GM21381 (cell line): ENCODE results near the gene LRRN4CL.
"Not testable (repeated sequence)": the region's sequence is repeated elsewhere in the genome, so short reads cannot be mapped to it uniquely, and the experiment has no call there.

Source experiments
- ATAC-seq: cut with Tn5 transposase; IDR thresholded peaks from one replicate; pipeline ENCODE4 v1.9.1; 2021; ENCODE audit warnings: mild to moderate bottlenecking, moderate library complexity; ENCODE audit not compliant: unreplicated experiment

LRRN4CL gene

DNA sequence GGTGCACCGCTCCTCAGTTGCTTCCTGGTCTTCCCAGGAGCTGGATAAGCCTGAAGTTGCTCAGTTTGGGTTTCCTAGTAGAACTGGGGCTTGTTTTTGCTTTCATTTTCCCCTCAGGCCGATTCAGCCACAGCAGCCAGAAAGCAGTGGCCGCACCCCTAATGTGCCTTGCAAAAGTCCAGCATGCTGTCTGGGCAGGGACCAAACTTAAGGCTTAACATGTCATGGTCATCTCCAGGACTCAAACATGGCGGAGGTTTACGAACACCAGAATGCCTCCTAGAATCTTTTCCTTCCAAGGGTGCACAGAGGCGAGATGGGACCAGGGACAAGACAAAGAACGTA lies 20.6 kb upstream of the LRRN4CL start:
- ATAC-seq: no peak

DNA sequence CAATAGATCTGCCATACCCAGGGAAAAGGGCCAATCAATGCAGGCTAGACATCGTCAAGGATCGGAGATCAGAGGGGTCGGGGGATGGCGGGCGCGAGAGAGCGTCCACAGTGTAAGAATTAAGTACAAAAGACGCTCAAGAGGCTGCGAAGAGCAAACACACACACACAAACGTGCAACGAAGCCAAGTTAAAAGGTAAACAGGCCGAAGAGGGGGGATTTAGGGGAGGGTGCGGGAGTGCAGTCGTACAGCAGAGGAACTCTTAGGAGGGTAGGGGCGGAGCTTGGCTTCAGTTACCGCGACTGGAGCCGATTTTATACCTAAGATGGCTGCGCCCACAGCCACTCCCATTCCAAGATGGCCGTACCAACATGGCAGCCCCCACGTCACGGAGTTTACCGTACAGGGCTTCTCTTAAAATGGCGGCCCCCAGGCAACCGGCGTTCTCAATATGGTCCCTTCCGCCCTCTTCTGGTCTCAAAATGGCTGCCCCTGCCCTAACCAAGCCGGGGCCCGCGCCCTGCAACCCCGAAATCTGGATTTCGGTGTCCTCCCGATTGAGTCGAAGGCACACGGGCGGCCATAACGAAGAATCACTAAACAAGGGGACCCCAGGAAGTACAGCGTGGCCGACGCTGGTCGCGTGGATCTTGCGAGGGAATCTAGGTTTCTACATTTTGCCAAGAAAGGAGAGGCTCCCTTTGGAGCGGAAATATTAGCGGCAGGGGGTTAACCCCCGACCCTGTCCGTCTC lies 20.1 kb upstream of the LRRN4CL start:
- ATAC-seq: peak; percentile 63

DNA sequence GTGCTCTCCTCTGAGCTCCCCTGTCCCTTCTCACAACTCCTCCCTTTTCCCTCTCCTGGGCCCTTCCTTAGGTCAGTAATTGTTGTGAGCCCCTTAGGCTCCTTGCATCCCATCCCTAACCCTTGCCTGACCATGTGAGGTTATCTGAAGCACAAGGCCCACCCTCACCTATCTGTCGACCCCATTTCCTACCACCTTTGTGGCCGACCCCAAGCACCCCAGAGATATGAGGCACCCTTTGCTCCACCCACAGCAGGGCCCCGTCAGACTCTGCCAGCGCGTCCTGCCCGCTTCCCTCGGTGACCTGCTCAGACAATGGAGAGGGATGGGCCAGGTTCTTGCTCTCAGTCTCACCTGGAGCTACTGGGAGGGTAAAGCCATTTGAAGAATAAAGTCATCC lies 19.5 kb upstream of the LRRN4CL start:
- no peak for ATAC-seq

DNA sequence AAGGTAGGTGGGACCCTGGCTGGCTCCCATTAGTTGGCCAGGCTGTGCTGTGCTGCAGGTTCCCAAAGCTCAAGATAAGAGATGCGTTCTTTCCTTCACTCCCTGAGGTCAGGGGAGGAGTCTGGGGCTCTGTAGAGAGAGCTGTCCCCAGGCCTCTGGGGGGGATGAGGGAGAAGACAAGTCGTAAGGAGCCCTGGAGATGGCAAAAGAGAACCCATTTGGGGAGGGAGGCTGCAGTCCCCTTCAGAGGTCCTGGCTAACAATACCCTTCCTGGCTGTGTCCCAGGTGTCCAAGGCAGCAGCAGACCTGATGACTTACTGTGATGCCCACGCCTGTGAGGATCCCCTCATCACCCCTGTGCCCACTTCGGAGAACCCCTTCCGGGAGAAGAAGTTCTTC lies 19.1 kb upstream of the LRRN4CL start:
- ATAC-seq: no peak

DNA sequence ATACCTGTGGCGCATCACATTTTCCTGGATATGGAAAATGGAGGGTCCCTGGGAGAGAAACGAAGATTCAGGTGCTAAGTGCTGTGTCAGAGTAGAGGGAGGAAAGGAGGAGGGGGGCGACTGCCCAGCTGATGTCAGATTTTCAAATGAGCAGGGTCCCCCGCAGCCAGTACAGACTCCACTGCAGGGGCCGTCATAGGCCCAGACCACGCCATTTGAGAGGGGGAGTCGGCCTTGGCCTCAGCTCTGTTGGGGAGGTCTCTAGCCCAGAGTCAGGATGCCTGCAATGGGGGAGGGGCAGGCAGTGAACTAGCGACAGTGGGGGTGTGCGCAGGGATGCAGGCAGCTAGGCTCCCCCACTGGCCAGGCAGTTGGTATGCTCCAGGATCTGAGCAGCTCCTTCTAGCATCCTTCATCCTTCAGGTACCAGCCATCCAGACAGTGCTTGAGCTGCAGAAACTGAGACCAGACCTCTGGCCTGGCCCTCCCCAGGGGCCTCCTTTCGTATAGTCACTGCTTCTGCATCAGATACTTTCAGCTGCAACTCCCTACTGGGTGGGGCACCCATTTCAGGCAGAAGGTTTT lies 18.0 kb upstream of the LRRN4CL start, which contains the start of the genes BSCL2 and GNG3:
Gene BSCL2, minus strand, starts transcription at position 148 of the 585 bp plus-strand sequence. CDS start 229 bp downstream, outside the sequence.
Gene GNG3, plus strand, starts transcription at position 400 of the 585 bp plus-strand sequence. CDS start 620 bp downstream, outside the sequence.
- ATAC-seq: no peak

DNA sequence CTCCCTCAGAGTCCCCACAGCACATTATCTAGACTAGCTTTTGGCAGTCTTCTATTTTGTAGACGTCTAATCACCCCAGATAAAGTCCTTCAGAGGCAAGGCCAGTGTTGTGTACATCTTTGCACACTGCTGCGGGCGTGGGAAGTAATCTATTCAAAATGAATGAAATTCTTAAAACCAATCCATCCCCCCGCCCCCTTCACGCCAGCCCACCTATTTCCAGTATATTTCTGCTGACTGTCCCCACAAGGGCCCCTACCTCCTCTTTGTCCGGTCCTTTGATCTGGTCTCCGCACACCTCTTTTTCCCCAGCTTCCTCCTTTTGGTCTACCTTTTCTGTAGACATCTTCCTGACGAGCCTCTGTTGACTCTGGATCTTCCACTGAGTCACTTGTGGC lies 17.5 kb upstream of the LRRN4CL start:
- no peak for ATAC-seq

DNA sequence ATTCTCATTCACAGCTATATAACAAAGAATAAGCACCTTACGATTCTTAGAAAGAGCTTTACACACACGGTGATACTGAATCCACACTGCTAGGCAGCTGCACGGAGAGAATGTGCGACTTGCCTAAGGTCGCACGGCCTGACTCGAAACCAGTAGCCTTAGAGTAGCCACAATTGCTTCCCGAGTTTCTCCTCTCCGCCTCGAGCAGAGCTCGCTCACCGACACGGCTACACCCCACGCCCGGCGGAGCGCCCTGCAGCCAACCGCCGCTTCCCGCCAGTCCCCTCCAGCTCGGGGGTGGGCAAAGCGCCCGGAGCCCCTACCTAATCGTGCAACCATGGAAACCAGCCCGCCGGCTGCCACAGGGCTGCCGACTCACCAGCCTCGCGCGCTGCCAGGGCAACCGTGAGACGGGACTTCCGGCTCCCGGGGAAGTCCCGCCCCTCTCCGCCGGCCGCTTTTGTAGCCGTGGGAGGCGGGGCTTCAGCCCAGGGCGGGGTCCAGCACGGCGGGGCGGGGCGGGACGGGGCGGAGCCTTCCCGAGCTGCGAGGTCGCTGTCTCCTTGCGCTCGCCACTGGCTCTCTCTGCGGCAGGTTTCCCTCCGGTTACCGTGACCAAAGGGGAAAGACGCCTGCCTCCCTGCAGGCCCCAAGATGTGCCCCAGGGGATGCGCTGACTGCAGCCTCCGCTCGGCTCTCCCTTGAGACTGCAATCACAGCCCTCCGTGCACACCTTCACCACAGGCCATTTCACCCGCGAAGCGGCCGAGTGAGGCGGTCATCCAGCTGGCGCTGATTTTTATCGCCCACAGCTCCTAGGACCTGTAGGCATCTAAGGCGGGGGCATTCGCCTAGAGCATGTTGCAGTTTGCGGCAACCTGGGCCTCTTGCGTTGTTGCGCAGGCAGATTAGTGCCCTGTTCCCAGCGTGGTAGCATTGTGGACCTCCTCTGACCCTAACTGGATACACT lies 16.8 kb upstream of the LRRN4CL start:
- peak; percentile 57 for ATAC-seq

DNA sequence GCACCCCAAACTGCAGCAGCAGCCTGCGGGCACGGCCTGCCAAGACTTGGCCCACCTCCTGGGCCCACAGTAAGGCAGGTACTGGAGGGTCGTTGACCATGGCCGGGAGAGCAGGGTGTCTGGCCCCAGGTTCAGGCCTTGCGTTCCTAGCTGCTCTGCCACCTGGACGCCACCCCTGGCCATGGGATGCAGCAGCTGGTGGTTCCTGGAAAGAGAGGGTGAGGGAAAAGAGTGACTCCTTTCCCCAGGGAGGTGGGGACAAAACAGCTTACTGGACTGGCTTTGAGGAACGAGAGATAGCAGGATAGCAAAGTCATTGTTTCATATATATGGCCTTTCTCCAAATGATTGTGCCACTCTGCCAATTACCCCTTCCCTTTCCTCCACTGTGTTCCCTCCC lies 16.1 kb upstream of the LRRN4CL start:
- no peak for ATAC-seq

DNA sequence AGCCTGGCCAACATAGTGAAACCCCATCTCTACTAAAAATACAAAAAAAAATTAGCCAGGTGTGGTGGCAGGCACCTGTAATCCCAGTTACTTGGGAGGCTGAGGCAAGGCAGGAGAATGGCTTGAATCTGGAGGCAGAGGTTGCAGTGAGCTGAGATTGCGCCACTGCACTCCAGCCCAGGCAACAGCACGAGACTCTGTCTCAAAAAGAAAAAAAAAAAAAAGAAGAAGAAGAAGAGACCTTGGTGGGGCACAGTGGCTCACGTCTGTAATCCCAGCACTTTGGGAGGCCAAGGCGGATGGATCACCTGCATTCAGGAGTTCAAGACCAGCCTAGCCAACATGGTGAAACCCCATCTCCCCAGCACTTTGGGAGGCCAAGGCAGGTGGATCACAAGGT lies 14.6 kb upstream of the LRRN4CL start:
- ATAC-seq: not testable (repeated sequence)

DNA sequence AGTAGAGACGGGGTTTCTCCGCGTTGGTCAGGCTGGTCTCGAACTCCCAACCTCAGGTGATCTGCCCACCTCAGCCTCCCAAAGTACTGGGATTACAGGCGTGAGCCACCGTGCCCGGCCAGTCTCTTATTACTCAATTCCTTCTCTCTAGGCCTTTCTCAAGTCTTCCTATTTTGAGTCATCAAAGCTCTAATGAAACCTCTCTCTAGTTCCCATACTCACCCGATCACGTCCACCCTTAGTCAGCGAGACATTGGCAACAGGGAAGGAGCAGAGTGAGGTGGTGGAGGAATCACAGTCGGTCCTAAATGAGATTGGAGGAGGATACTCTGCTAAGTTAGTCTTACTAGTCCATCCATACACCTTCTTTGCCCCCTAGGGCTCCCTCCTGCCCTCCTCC lies 12.9 kb upstream of the LRRN4CL start:
- no peak for ATAC-seq

DNA sequence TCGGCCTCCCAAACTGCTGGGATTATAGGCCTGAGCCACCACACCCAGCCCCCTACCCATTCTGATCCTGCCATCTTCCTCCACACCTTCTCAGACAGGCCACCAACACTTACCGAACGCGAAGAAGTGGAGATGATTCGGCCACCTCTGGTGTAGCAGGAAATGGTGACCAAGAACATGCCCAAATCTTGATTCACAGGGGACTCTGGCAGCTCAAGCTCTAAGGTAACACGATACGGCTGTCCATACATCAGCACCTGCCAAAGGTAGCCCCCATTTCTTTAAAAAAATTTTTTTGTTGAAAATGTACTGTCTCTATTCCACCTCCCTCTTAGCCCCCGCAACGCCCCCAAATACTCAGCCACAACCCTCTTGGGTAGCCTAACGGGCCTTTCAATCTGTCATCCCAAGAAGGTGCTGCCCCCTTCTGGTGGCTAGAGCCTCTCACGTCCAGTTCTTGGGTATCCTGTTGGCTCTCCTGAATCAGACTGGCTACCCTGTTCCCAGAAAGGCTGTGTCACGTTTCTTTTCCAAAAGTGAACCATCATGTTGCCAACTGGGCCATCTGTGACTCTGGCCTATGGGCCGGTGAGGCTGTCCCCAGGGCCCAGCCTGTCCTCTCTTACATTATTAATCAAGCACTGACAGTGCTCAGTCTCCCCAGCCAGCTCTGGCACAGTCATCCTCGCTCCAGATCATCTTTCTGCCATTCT lies 5.3 kb upstream of the LRRN4CL start:
- no peak for ATAC-seq

DNA sequence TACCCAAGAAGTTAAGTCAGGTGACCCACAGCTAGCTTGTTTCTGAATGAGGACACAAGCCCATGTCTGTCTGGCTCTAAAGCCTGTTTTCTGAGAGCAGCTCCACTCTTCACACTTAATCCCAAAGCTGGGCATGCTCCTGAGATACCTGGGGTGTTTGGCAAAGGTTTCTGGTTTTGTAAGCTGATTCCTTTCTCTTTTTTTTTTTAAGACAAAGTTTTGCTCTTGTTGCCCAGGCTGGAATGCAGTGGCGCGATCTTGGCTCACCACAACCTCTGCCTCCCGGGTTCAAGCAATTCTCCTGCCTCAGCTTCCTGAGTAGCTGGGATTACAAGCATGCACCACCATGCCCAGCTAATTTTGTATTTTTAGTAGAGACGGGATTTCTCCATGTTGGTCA lies 4.3 kb upstream of the LRRN4CL start:
- ATAC-seq: not testable (repeated sequence)

DNA sequence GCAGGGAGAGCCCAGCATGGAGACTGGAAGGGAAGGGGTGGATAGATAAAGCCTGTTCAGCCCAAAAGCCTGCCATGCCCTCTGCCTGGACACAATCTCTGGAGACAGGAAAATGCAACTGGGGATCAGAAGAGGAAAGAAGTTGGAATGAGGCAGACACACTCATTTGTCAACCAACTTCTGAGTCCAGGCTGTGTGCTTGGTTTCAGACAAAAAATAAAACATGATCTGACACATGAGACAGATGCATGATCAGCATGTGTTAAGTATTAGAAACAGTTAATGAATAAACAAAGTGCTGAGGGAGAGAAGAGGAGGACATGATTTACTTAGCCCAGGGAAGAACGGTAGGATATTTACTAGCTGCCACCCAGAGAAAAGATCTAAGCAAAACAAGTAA lies 839 bp downstream of the LRRN4CL start:
- ATAC-seq: no peak

DNA sequence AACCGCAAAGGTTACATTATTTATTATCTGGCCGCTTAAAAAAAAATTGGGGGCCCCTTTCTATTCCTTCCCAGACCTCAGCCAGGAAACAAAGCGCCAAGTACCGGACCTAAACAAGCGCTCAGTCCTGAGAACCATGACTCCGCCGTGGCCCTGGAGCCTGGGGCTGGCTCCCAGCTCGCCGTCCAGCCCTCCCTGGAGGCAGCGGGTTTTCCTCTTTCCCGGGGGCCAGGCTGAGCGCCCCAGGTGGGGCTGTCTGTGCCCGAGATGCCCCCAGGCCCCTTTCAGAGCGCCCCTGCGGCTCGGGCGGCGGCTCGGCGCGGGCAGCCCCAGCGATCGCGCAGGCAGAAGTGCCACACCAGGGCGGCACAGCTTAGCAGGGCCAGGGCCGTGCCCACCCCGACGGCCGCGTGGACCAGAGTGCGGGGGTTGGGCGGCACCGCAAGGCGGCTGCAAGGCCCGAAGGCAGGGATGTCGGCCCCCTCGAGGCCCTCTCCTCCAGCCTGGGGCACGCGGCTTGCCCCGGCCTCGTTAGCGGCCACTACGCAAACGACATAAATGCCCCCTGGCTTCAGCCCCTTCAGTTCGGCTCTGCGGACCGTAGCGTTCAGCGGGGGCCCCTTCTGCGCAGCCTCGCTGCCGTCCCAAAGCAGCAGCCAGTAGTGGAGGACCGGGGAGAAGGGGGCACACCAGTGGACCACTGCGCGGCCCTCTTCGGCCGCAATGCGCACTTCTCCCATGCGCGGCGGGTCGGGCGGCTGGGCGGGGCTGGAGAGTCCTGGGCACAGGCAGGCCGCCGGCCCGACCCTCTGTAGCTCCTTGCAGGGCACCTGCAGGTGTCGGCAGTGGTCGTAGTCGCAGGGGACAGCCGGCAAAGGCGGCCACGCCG lies 1.6 kb downstream of the LRRN4CL start:
- ATAC-seq: no peak

DNA sequence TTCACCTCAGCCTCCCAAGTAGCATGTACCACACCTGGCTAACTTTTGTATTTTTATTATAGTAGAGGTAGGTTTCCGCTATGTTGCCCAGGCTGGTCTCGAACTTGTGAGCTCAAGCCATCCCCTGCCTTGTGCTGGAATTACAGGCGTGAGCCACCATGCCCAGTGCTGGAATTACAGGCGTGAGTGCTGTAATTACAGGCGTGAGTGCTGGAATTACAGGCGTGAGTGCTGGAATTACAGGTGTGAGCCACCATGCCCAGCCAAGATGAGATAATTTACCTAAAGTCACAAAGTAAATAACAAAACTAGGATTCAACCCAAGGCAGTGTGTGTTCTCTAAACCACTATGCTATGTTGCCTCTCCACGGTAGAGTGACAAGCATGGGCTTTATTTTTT lies 6.8 kb downstream of the LRRN4CL start:
- no peak for ATAC-seq

DNA sequence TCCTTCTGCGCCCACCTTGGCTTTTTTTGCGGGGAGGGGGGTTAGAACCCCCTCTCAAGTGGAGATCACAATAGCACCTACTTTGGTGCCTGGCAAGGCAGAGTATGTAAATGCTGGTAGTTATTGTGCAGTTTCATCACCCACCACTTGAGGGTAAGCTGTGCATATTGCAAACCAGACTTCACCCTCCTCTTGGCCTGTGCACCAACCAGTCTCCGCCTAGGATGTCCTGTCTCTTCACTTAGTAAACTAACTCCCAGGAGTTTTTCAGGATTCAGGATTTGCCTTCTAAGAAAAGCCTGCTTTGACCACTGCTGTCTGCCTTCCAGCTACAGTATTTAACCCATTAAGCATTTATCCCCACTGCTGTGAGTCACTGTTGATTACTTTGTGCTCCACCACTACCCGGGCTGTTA lies 8.5 kb downstream of the LRRN4CL start:
- ATAC-seq: no peak

DNA sequence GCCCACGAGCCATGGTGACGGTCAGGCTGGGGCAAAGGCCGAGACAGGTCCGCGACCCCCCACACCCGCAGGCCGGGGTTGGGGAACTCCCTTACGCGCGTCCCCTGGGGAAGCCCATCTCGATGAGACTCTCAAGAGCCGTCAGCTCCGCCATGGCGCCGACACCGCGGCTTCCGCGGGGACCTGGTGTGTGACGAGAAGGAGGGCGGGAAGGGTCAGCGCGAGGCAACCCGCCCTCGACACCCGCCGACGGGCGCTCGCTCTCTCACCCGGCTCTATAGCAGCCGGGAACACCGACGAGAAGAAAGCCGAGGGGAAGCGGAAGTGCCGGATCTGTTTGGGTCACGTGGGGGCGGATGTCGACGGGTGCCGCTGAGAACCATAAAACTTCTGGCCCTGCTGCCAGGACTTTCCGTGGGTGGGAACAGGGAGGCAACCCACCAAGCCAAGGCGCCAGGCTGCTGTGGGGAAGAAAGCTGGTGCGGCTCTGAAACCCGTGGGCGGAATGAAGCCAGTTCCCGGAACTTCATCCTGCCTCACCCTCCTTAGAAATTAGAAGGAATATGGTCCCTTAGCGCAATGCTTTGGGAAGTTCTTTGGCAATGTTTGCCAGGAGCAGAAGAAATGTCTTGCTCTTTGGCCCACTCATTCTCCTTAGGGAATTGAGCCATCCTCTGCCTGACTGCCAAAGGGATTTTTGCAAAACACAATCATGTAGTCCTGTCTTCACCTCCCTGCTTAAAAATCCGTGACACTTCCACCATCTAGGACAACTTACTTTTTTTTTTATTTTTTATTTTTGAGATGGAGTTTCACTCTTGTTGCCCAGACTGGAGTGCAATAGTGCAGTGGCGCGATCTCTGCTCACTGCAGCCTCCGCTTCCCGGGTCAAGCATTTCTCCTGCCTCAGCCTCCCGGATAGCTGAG lies 10.3 kb downstream of the LRRN4CL start, which contains the start of gene UBXN1:
Gene UBXN1, minus strand, starts transcription at position 304 of the 927 bp plus-strand sequence. Its CDS starts 150 bp downstream, at position 154.
- ATAC-seq: peak; percentile 59

DNA sequence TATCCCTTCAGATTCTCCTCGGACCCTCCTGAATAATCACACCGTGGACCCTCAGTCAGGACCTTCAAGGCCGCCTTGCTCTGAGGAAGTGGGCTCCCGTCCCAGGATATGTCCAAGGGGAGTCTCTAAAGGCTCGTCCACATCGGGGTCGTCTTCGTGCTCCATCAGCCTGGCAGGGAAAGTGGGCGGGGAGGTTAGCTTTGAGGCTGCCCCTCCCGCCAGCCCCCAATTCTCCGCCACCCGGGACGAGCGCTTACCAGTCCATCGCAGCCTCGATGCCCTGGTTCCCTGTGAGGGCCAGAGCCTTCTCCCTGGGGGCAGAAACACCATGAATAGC lies 10.9 kb downstream of the LRRN4CL start:
- peak; percentile 17 for ATAC-seq

DNA sequence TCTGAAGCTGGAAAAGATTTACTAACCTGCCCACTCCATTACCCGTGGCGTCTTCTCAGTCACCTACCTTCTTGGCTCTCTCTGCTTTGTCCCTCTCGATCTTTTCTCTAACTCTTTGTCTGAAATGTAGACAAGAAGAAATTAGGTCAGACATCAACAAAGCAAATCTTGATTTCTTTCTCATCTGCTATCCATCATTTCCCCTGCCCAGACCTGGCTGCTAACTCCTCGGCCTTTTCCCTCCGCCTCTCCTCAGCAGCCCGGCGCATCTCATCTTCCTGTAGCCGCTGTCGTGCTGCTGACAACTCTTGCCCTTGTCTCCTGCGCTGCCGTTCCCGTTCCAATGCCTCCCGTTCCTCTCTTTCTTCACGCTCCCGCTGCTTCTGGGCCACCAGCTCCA lies 11.6 kb downstream of the LRRN4CL start:
- ATAC-seq: no peak
